H1 (cell line): ENCODE data around the gene CLTCL1. TPM values are rescaled to one million over a fixed set of nuclear protein-coding genes. Genes with fewer than 3 reads are reported as not detected.

Source experiments
- CTCF ChIA-PET: fragments of 300-600 bp; sonication (Branson Sonifier 250); formaldehyde crosslinking; loops from one replicate; lab custom pipeline; 2021; ENCODE audit not compliant: partially characterized antibody; lab: Charles Lee
- POLR2A ChIA-PET: fragments of 300-600 bp; sonication (Branson Sonifier 250); formaldehyde crosslinking; loops from one replicate; lab custom pipeline; 2021; ENCODE audit warnings: inconsistent platforms; ENCODE audit not compliant: partially characterized antibody; lab: Charles Lee
- DNase-seq, 2 experiments: peaks; one replicate each; pipeline versions ENCODE4 v3.0.0 to v3.0.0-alpha.2; 2010 to 2022; ENCODE audit warnings: low spot score in 2 of 2, low read depth in 1 of 2, mixed read lengths in 1 of 2
- FAIRE-seq: peaks from 2 replicates; lab custom pipeline; 2011; peaks lifted over from hg19 to GRCh38; lab: Jason Lieb, UNC
- H2AFZ ChIP-seq: 2 replicates; pipeline ENCODE4 v1.8.1; 2012; ENCODE audit warnings: low read length, inconsistent platforms
- H2AK5ac ChIP-seq: 2 replicates; pipeline ENCODE4 v1.6.1; 2013; ENCODE audit warnings: low read depth, low read length
- H2BK120ac ChIP-seq: replicated peaks from 2 replicates; pipeline ENCODE3; 2013; ENCODE audit warnings: low read depth, low read length, inconsistent platforms
- H2BK12ac ChIP-seq: 2 replicates; pipeline ENCODE4 v1.6.1; 2013; ENCODE audit warnings: low read depth, low read length
- H2BK15ac ChIP-seq: 2 replicates; pipeline ENCODE4 v1.6.1; 2013; ENCODE audit warnings: low read length
- H2BK20ac ChIP-seq: 2 replicates; pipeline ENCODE4 v1.6.1; 2013; ENCODE audit warnings: low read length
- H2BK5ac ChIP-seq: 2 replicates; pipeline ENCODE4 v1.6.1; 2013; ENCODE audit warnings: low read depth, low read length
- H3K14ac ChIP-seq: 2 replicates; pipeline ENCODE4 v1.6.1; 2013; ENCODE audit warnings: inconsistent platforms; ENCODE audit not compliant: insufficient read length
- H3K18ac ChIP-seq: 2 replicates; pipeline ENCODE4 v1.6.1; 2013; ENCODE audit warnings: low read length; ENCODE audit errors: extremely low read depth
- H3K23ac ChIP-seq: 2 replicates; pipeline ENCODE4 v1.6.1; 2013; ENCODE audit warnings: inconsistent platforms; ENCODE audit not compliant: insufficient read length
- H3K23me2 ChIP-seq: 2 replicates; pipeline ENCODE4 v1.6.1; 2013; ENCODE audit warnings: low read depth, low read length
- H3K27ac ChIP-seq: 2 replicates; pipeline ENCODE4 v1.6.1; 2011; ENCODE audit warnings: low read depth, low read length, inconsistent platforms
- H3K27me3 ChIP-seq, 4 experiments: replicated peaks in 1 of 4; 1 replicate in 1 of 4; 2 replicates in 3 of 4; pipeline versions ENCODE4 v1.6.1 to v1.8.1; 2011 to 2013; ENCODE audit warnings: low read length in 3 of 4, mild to moderate bottlenecking in 3 of 4, inconsistent platforms in 2 of 4, mixed read lengths in 2 of 4, moderate library complexity in 1 of 4; ENCODE audit not compliant: control insufficient read depth in 3 of 4, insufficient read depth in 3 of 4; ENCODE audit errors: extremely low read depth in 1 of 4
- H3K36me3 ChIP-seq, 4 experiments: 2 replicates each; pipeline versions ENCODE4 v1.6.1 to v1.8.1; 2011 to 2013; ENCODE audit warnings: mild to moderate bottlenecking in 4 of 4, low read length in 3 of 4, moderate library complexity in 2 of 4, control low read depth in 1 of 4, inconsistent platforms in 1 of 4; ENCODE audit not compliant: insufficient read depth in 4 of 4, control insufficient read depth in 2 of 4
- H3K4ac ChIP-seq: replicated peaks from 2 replicates; pipeline ENCODE3; 2013; ENCODE audit warnings: low read length, low read depth, mixed read lengths, inconsistent platforms; ENCODE audit not compliant: insufficient read length
- H3K4me1 ChIP-seq, 4 experiments: replicated peaks in 1 of 4; 1 replicate in 1 of 4; 2 replicates in 3 of 4; pipeline versions ENCODE4 v1.6.1 to v1.8.1; 2011 to 2013; ENCODE audit warnings: low read length in 3 of 4, inconsistent platforms in 2 of 4, mixed read lengths in 1 of 4; ENCODE audit not compliant: insufficient read depth in 4 of 4, control insufficient read depth in 3 of 4
- H3K4me2 ChIP-seq, 2 experiments: 2 replicates each; pipeline versions ENCODE4 v1.6.1 to v1.8.1; 2011 to 2013; ENCODE audit warnings: low read depth in 2 of 2, low read length in 2 of 2, control low read depth in 1 of 2, inconsistent platforms in 1 of 2, mild to moderate bottlenecking in 1 of 2; ENCODE audit not compliant: insufficient read depth in 1 of 2
- H3K4me3 ChIP-seq, 4 experiments: fragments of 200-600, 300-600 bp in 1 of 4; sonication (generic), shearing (Covaris generic), sonication (Bioruptor Twin) in 1 of 4; 2 replicates each; pipeline versions ENCODE4 v1.5.1 to v1.8.1; 2011 to 2016; ENCODE audit warnings: low read length in 4 of 4, low read depth in 3 of 4, control low read depth in 2 of 4, inconsistent platforms in 2 of 4, mild to moderate bottlenecking in 2 of 4, mixed read lengths in 1 of 4, moderate library complexity in 1 of 4; ENCODE audit not compliant: insufficient read depth in 2 of 4; ENCODE audit errors: extremely low read depth in 1 of 4
- H3K56ac ChIP-seq: replicated peaks from 2 replicates; pipeline ENCODE3; 2013; ENCODE audit warnings: low read depth, mild to moderate bottlenecking, mixed read lengths, low read length, inconsistent platforms; ENCODE audit not compliant: insufficient read length
- H3K79me1 ChIP-seq: 2 replicates; pipeline ENCODE4 v1.6.1; 2013; ENCODE audit warnings: low read depth, low read length, control low read depth
- H3K79me2 ChIP-seq, 2 experiments: 2 replicates each; pipeline versions ENCODE4 v1.6.1 to v1.8.1; 2012 to 2013; ENCODE audit warnings: low read length in 2 of 2, mild to moderate bottlenecking in 2 of 2, inconsistent platforms in 1 of 2; ENCODE audit not compliant: insufficient read depth in 2 of 2, control insufficient read depth in 1 of 2
- H3K9ac ChIP-seq, 4 experiments: replicated peaks in 1 of 4; 1 replicate in 1 of 4; 2 replicates in 3 of 4; pipeline versions ENCODE4 v1.6.1 to v1.8.1; 2011 to 2013; ENCODE audit warnings: low read depth in 3 of 4, low read length in 3 of 4, control low read depth in 2 of 4, mild to moderate bottlenecking in 2 of 4, moderate library complexity in 2 of 4, inconsistent platforms in 1 of 4; ENCODE audit errors: extremely low read depth in 1 of 4
- H3K9me3 ChIP-seq, 2 experiments: 2 replicates each; pipeline versions ENCODE4 v1.6.1 to v1.8.1; 2012 to 2013; ENCODE audit warnings: mild to moderate bottlenecking in 2 of 2, moderate library complexity in 2 of 2, control low read depth in 1 of 2, inconsistent platforms in 1 of 2, low read depth in 1 of 2, low read length in 1 of 2, mixed read lengths in 1 of 2; ENCODE audit not compliant: insufficient read depth in 2 of 2
- H4K20me1 ChIP-seq, 2 experiments: replicated peaks in 1 of 2; 2 replicates each; pipeline versions ENCODE3 to v1.8.1; 2011 to 2013; ENCODE audit warnings: inconsistent platforms in 2 of 2, low read length in 2 of 2, mild to moderate bottlenecking in 1 of 2; ENCODE audit not compliant: insufficient read depth in 2 of 2, control insufficient read depth in 1 of 2
- H4K5ac ChIP-seq: 2 replicates; pipeline ENCODE4 v1.6.1; 2013; ENCODE audit warnings: low read length, low read depth, mixed read lengths, inconsistent platforms; ENCODE audit not compliant: insufficient read length
- H4K8ac ChIP-seq: 2 replicates; pipeline ENCODE4 v1.8.0; 2013; ENCODE audit warnings: mild to moderate bottlenecking, moderate library complexity, low read length, inconsistent platforms; ENCODE audit not compliant: insufficient read depth; ENCODE audit errors: extremely low read depth
- H4K91ac ChIP-seq: replicated peaks from 2 replicates; pipeline ENCODE3; 2013; ENCODE audit warnings: low read length, mixed read lengths, inconsistent platforms; ENCODE audit not compliant: insufficient read length
- whole genome bisulfite sequencing, 2 experiments: shearing (Covaris generic) in 1 of 2; methylation state at CpG; one replicate each; pipeline versions ENCODE4 v1.1.6 to v1.1.7; 2013 to 2015; ENCODE audit warnings: low lambda C conversion rate in 2 of 2, mixed read lengths in 2 of 2, inconsistent platforms in 1 of 2, low coverage in 1 of 2, missing lambda C conversion rate in 1 of 2; ENCODE audit not compliant: insufficient replicate concordance in 2 of 2, insufficient coverage in 1 of 2, insufficient read length in 1 of 2; ENCODE audit errors: extremely low coverage in 1 of 2, missing lambda C conversion rate in 1 of 2; 5-methylcytosine and 5-hydroxymethylcytosine counted together
- polyA plus RNA-seq, 7 experiments: library from polyadenylated mRNA; depleted of rRNA in 3 of 7; stranded (reverse) in 5 of 7; unstranded in 2 of 7; fragments of >200 nt in 5 of 7; fragments of 200-250 nt in 2 of 7; gene quantifications; 1 replicate in 5 of 7; 2 replicates in 1 of 7; 4 replicates in 1 of 7; pipeline versions ENCODE4 v1.2.1 to v1.2.3, GENCODE V29; 2011 to 2013; ENCODE audit warnings: missing spikeins in 2 of 7, mixed read lengths in 2 of 7
- total RNA-seq: library from RNA; stranded (reverse); fragmentation: NEBNext Ultra II Directional; extraction: Animal tissue kit (Norgen Biotek cat#: 25700); gene quantifications from 2 replicates; pipeline ENCODE4 v1.2.1, GENCODE V29; 2021

Gene CLTCL1
- total and polyA plus RNA-seq, 2 of the 8 experiments (the other 6 are each of a cell fraction or from before 2014, with no cell fraction given) = 12.4 to 17.0 TPM

DNA sequence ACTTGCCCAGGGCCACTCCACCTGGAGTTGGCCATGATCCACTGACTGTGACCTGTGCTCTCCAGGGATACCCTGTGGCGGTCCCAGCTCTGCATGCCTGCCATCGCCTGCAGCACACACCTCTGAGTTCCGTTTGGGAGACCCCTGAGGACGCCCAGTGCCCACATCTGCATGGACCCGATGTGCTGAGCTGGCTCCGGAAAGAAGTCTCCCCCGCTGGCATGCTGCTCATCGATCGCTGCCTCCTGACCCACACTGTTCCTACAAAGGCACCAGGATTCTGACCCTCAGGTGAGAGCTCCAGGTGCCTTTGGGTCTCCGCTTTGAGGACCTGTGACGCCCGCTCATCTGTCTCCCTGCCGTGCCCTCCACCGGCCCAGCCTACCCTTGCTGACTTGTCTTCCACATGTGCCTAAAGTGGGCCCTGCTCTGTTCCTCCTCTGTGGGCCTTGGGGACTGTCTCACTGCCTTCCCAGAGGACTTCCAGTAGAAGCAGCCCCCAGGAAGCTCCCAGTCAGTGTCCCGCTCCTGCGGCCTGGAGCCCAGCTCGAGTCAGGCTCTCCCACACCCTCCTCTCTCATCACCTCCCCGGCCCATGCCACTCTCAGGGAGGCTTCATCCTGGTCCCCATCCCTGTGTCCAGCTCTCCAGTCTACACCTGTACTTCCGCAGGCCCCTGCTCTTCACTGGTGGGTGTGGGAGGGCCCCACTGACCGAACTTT is 107.1 kb downstream of the CLTCL1 start:
- FAIRE-seq (no peak), DNase-seq (no peak)
- Histone ChIP-seq H3K4me3 (no peak overlapping the region), H3K79me1 (no peaks in the 10 kb centered on the region), H2BK12ac (no peak overlapping the region), H3K56ac (no peak overlapping the region), H2AFZ (no peak overlapping the region), H3K79me2 (no peaks in the 10 kb centered on the region), H2BK120ac (no peak overlapping the region), H2BK5ac (no peak overlapping the region; the same call in 1 of the 2 replicates), H3K18ac (no peak overlapping the region), H3K9me3 (no peaks in the 10 kb centered on the region), H3K23ac (no peak overlapping the region), H3K14ac (no peak overlapping the region), H3K27me3 (no peaks in the 10 kb centered on the region), H3K4me1 (peaks cover 0 to 4% (median 2%) of the 10 kb centered on the region in 4 experiments; a peak in 3 of 7 replicates), H3K4ac (no peak overlapping the region), H4K8ac (no peak overlapping the region), H4K91ac (no peak overlapping the region), H4K5ac (no peak overlapping the region), H3K23me2 (no peaks in the 10 kb centered on the region), H2BK20ac (no peak overlapping the region), H2BK15ac (no peak overlapping the region), H3K27ac (no peak overlapping the region), H2AK5ac (no peak overlapping the region), H4K20me1 (peaks cover 0 to 7% of the 10 kb centered on the region in 2 experiments), H3K36me3 (no peaks in the 10 kb centered on the region; a peak in 2 of 8 replicates), H3K9ac (no peak overlapping the region), H3K4me2 (no peak overlapping the region)
- ChIA-PET CTCF (interaction anchor here (0.6 to 1.5 kb wide), 7 partner anchors 11 to 716 kb away, joined by 3 to 5 read pairs (median 3); partner anchors contain the start of gene DGCR2), POLR2A (interaction anchor here (0.6 to 3.5 kb wide), 4 partner anchors 9 to 85 kb away, joined by 3 to 15 read pairs (median 3); no protein-coding TSS in a partner anchor)
- WGBS, 2 experiments = 89% methylated on average over 16 of the region's 20 CpGs; no CpG with 5 or more reads in 1 of the 2 experiments
